ENCODE measurements around the gene RPH3AL. TPM values are rescaled to one million over a fixed set of nuclear protein-coding genes. Genes with fewer than 3 reads are reported as not detected.
"Not testable (repeated sequence)": the region's sequence is repeated elsewhere in the genome, so short reads cannot be mapped to it uniquely, and the experiment has no call there.

RPH3AL gene
- polyA plus RNA-seq, 4 donors, result 12.0 to 30.3 (median 25.6) TPM

DNA sequence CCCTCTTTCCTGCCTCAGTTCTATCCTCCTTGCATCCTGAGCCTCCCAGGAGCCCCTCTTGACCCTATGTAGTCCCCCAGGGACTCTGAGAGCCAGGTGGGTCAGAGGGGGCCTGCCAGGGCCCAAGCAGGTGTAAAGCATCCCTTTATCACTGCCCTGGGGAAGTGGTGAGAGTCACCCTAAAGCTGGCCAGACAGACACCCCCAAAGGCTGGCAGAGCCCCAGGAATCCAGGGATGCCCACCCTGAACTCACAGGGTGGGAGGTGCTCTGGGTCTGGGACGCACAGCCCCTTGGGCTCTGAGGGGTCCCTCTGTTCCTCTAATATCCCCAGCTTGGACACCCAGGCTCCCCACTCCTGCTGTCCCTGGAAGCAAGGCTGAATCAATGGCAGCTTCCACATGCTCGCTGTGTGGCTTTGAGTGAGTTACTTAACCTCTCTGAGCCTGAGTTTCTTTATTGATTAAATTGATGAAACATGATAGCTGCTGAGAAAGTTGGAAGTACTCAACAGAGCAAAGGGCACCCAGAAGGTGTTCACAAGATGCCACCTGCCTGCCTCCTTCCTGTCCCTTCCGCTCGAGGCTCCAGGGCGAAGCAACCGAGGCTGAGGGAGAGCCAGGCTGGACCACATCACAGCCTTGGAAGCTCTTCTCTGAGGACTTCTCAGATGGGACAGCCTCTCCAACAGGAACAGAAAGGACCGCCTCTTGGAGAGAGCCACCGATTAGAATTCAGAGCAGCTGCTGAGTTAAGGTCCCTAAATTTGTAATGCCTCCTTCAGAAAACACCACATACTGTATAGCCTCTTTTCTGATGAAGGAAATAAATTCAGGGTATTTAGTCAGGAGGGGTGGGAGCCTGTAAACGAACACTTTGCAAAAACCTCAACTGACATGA lies 104.0 kb downstream of the RPH3AL start:
- DNase-seq (ENCODE audit: low read depth in 4 of 4, low spot score in 2 of 4), result no peak

DNA sequence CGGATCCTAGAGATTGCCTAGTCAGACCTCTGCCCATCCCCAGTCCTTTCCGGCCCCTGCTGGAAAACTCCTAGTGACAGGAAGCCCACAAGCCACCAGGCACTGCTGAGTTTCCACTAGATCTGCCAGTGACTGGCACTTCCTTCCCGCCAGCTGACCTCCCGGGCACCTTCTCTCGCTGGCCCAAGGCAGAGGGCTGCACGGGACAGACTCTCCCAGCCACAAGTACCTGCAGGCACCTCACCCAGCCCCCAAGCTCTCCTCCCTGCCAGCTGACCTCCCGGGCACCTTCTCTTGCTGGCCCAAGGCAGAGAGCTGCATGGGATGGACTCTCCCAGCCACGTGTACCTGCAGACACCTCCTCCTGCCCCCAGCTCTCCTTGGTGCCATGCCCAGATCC lies 104.8 kb downstream of the RPH3AL start:
- DNase-seq (ENCODE audit: low read depth in 4 of 4, low spot score in 2 of 4), result no peak

DNA sequence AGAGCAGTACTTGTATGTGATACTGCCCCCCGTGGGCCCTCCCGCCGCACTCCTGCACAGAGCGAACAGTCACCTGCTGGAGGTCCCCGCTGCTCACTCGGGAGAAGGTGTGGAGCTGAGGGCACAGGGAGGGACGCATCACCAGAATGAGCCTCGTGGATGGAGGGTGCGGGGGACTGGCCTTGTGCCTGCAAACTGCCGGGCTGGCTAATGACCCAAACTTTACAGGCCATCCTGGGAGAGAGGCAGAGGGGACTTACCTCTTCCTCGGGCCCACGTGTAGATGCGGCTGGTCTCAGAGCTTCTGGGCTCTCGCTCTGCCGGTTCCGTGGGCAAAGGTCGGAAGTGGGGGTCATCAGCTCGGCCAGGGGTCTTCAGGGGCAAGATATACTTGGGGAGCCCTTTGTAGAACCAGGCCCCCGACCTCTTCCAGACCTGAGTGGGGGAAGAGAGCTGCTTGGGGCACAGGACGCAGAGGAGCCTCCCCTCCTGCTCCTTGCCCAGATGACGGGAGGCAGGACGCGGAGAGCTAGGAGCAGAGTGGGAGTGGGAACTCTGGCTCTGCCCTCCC lies 105.7 kb downstream of the RPH3AL start:
- no peak for DNase-seq (ENCODE audit: low read depth in 4 of 4, low spot score in 2 of 4)

GRCh38 chr17:246226-246625 lies 106.4 kb downstream of the RPH3AL start:
- DNase-seq (ENCODE audit: low read depth in 4 of 4, low spot score in 2 of 4), result no peak

GRCh38 chr17:245611-246010 lies 107.0 kb downstream of the RPH3AL start:
- no peak for DNase-seq (ENCODE audit: low read depth in 4 of 4, low spot score in 2 of 4)

GRCh38 chr17:245020-245419 lies 107.6 kb downstream of the RPH3AL start:
- no peak for DNase-seq (ENCODE audit: low read depth in 4 of 4, low spot score in 2 of 4)

DNA sequence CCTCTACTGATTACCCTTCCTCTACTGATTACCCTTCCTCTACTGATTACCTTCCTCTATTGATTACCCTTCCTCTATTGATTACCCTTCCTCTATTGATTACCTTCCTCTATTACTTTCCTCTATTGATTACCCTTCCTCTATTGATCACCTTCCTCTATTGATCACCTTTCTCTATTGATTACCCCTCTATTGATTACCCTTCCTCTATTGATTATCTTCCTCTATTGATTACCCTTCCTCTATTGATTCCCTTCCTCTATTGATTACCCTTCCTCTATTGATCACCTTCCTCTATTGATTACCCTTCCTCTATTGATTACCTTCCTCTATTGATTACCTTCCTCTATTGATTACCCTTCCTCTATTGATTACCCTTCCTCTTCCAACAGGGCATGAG lies 108.7 kb downstream of the RPH3AL start:
- not testable (repeated sequence) for DNase-seq (ENCODE audit: low read depth in 4 of 4, low spot score in 2 of 4)

- DNase-seq (ENCODE audit: low read depth in 4 of 4, low spot score in 2 of 4), result no peak
Observed at GRCh38 chr17:238964-239259, 113.7 kb downstream of the RPH3AL start.

- DNase-seq (ENCODE audit: low read depth in 4 of 4, low spot score in 2 of 4), result no peak
Observed at GRCh38 chr17:238071-238963, 114.3 kb downstream of the RPH3AL start.

DNA sequence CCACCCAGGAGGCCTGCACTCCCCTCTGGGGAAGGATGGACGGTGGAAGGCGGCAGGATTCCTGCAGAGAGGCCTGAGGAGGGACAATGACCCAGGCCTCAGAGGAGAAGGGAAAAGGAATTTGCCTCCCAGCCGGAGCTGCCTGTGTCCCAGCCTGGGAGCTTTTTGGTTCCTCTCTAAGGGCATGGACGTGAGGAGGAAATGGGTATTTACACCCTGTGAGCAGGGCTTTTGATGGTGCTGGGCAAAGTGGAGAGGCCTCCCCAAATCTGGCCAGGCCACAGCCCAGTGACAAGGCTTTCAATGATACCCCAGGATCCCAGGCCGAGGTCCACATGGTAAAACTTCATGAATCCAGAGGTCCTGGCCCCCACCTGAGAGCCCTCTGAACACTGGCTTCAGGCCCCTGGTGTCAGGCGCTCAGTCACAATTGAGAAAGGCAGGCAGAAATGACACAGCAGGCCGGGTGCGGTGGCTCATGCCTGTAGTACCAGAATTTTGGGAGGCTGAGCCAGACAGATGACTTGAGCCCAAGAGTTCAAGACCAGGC lies 115.1 kb downstream of the RPH3AL start:
- no peak for DNase-seq (ENCODE audit: low read depth in 4 of 4, low spot score in 2 of 4)

GRCh38 chr17:236641-237405 lies 115.8 kb downstream of the RPH3AL start:
- DNase-seq (ENCODE audit: low read depth in 4 of 4, low spot score in 2 of 4), result no peak

GRCh38 chr17:235831-236640 lies 116.6 kb downstream of the RPH3AL start:
- no peak for DNase-seq (ENCODE audit: low read depth in 4 of 4, low spot score in 2 of 4)

DNA sequence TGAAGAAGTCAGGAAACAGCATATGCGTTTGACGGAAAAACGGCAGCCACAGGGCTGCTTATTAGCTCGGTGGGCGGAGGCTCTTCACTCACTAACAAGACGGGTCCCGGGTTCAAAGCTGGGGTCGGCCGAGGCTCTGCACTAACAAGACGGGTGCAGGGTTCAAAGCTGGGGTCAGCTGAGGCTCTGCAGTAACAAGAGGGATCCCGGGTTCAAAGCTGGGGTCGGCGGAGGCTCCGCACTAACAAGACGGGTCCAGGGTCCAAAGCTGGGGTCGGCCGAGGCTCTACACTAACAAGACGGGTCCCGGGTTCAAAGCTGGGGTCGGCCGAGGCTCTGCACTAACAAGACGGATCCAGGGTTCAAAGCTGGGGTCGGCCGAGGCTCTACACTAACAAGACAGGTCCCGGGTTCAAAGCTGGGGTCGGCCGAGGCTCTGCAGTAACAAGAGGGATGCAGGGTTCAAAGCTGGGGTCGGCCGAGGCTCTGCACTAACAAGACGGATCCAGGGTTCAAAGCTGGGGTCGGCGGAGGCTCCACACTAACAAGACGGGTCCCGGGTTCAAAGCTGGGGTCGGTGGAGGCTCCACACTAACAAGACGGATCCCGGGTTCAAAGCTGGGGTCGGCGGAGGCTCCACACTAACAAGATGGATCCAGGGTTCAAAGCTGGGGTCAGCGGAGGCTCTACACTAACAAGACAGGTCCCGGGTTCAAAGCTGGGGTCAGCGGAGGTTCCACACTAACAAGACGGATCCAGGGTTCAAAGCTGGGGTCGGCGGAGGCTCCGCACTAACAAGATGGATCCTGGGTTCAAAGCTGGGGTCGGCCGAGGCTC lies 117.4 kb downstream of the RPH3AL start:
- DNase-seq (ENCODE audit: low read depth in 4 of 4, low spot score in 2 of 4), result not testable (repeated sequence)

DNA sequence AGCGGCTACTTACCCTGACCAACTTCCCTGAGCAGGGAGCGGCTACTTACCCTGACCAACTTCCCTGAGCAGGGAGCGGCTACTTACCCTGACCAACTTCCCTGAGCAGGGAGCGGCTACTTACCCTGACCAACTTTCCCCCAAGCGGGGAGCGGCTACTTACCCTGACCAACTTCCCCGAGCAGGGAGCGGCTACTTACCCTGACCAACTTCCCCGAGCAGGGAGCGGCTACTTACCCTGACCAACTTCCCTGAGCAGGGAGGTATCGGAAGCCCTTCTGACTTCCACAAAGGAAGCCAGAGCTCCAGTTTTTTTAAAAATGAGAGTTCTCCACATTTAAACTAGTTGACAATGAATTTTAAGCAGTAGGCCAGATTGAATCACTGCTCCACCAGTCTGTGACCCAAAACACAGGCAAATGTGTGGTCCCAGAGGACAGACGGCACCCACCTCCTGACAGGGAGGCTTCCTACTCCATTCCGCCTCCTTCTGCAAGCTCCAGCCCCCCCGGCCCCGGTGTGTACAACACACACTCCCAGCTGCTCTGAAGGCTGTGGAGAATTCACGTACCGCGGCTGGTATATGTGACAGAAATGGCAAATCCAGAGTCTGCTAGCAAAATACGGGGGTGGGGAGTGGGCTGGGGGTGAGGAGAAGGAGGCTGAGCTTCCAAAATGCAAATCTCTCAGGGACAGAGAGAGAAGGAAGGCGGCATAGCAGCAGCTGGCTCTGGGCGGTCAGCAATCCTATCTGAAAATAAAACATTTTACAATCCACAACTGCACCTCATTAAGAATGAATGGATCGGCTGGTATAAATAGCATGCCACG lies 118.2 kb downstream of the RPH3AL start:
- not testable (repeated sequence) for DNase-seq (ENCODE audit: low read depth in 4 of 4, low spot score in 2 of 4)

- DNase-seq (ENCODE audit: low read depth in 4 of 4, low spot score in 2 of 4), result no peak
Observed at GRCh38 chr17:233473-233941, 119.1 kb downstream of the RPH3AL start.

DNA sequence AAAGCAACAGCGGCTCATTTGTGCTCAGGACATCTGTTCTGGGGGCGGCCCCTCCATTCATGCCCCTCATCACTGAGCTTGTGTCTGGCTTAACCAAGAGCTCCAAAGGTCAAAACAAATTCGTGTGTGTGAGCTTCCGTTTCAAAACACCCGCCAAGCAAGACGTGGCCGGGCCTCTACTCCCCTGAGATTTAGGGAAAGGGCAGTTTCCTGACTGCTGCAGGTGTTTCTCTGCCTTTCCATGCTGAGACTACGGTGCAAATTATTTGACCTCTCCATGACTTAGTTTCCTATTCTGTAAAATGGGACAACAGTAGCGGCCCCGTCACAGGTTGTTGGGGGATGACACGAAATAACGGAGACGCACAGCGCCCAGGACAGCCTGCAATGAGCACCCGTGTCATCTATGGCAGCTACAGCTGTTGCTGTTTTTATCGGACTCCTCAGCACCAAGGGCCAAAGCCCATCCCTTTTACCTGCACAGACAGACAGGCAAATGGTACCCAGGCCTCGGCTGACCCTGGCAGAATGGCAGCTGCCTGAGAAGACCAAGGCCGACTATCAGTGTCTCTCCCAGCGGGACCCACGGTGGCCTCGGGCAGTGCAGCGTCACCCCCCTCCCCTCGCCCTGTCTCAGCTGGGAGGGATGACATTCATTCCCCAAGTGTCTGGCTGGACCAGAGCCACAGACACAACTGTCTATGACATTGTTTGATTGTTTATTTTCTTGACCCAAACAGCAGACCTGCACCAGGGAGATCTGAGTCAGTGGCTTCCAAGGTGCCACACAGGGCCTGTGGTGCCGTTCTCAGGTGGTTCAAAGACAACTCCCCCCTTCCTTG lies 120.4 kb downstream of the RPH3AL start:
- DNase-seq (ENCODE audit: low read depth in 4 of 4, low spot score in 2 of 4), result no peak

Measured in left renal cortex interstitium (tissue), 4 donors.